Measurements from ENCODE around the gene TSPAN2.
A peak's percentile ranks its signal among the peaks of the same experiment; 100 is the strongest.

Gene TSPAN2

GRCh38 chr1:115073298-115074087, 15.8 kb downstream of the TSPAN2 start:
- peak; percentile 24 for DNase-seq

GRCh38 chr1:115071012-115071664, 18.2 kb downstream of the TSPAN2 start:
- DNase-seq: no peak

GRCh38 chr1:115069659-115070308, 19.5 kb downstream of the TSPAN2 start:
- DNase-seq: no peak

GRCh38 chr1:115068826-115069585, 20.3 kb downstream of the TSPAN2 start:
- DNase-seq: no peak

GRCh38 chr1:115067161-115067859, 22.0 kb downstream of the TSPAN2 start:
- DNase-seq: no peak

GRCh38 chr1:115065021-115065420, 24.3 kb downstream of the TSPAN2 start:
- DNase-seq: no peak

GRCh38 chr1:115064461-115064860, 24.8 kb downstream of the TSPAN2 start:
- no peak for DNase-seq

- DNase-seq: peak; percentile 32
These were observed 25.9 kb downstream of the TSPAN2 start for GRCh38 chr1:115063228-115063901.

- DNase-seq: peak; percentile 88
These were observed 26.7 kb downstream of the TSPAN2 start for GRCh38 chr1:115062542-115063004.

- DNase-seq: no peak
These were observed 28.8 kb downstream of the TSPAN2 start for GRCh38 chr1:115060501-115060900.

- no peak for DNase-seq
These were observed 30.0 kb downstream of the TSPAN2 start for GRCh38 chr1:115059316-115059715.

- no peak for DNase-seq
These were observed 31.5 kb downstream of the TSPAN2 start for GRCh38 chr1:115057661-115058254.

GRCh38 chr1:115056395-115056798, 32.9 kb downstream of the TSPAN2 start:
- DNase-seq: no peak

- DNase-seq: peak; percentile 70
These were observed 36.7 kb downstream of the TSPAN2 start for GRCh38 chr1:115052454-115053083.

- DNase-seq: no peak
These were observed 37.5 kb downstream of the TSPAN2 start for GRCh38 chr1:115051850-115052249.

GRCh38 chr1:115046751-115047150, 42.6 kb downstream of the TSPAN2 start:
- DNase-seq: no peak

GRCh38 chr1:115041654-115042053, 47.6 kb downstream of the TSPAN2 start:
- DNase-seq: no peak

GRCh38 chr1:115040501-115040900, 48.8 kb downstream of the TSPAN2 start:
- DNase-seq: no peak

- DNase-seq: no peak
These were observed 52.3 kb downstream of the TSPAN2 start for GRCh38 chr1:115036814-115037507.

- no peak for DNase-seq
These were observed 53.7 kb downstream of the TSPAN2 start for GRCh38 chr1:115035652-115036051.

Measured in activated CD4-positive, alpha-beta T cell treated with anti-CD3 and anti-CD28 coated beads for 48 hours (primary cell).